ENCODE measurements around the gene CEP170B.
"Not testable (repeated sequence)": the region's sequence is repeated elsewhere in the genome, so short reads cannot be mapped to it uniquely, and the experiment has no call there.

CEP170B gene

DNA sequence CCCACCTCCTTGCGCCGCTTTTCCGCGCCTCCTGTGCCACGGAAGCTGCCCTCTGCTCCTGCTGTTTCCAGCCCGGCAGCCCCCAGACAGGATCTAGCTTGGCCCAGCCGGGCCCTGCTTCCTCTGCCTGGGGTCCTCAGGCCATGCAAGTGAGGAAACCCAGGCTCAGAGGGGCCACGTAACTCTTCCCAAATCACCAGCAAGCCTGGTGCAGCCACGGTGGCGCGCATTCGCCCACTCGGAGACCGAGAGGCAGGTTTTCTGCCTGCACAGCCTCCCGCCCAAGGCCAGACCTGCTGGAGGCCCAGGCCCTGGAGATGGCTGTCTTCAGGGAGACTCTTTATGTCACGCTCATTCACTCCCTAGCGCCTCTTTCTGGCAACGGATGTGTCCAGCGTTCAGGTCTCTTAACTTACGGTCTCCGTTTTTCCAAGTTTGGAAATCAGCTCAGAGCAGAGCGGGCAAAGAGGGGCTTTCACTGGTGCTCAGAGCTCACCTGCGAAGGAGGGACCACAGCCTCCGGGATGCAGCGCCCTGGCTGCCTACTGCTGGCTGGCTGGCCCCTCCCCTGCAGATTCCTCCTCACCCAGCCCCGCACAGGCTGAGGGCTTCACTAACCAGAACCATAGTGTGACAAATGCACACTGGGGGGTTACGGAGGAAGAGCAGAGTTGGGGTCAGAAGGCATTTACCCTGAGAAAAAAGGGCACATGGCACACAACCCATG, 20.6 kb upstream of the CEP170B start:
- no peak for DNase-seq

DNA sequence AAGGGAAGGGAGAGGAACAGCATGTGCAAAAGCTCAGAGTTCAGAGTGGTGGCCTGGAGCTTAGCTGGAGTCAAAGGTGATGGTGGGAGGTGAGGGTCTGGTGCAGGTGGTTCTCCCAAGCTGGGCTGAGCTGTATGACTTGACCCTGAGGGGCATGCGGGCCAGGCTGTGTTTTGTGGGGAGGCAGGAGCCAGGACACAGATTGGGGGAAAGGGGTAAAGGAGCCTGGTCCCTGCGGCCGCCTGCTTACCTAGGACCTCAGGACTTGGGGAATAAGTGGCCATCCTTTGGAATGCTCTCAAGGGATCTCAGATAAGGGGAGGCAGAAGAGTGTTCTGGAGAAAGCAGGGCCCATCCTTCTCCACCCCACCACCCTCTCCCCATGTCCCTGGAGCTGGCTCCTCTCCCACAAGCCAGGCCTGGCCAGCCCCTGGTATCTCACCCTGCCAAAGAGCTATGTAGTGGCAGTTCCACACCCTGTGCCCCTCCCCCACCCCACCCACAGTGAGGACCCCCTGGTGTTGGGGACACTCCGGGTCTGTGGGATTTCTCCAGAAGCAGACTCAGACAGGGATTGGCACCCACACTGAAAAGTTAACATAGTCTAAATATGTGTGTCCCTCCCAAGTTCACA, 19.9 kb upstream of the CEP170B start:
- DNase-seq, result no peak

DNA sequence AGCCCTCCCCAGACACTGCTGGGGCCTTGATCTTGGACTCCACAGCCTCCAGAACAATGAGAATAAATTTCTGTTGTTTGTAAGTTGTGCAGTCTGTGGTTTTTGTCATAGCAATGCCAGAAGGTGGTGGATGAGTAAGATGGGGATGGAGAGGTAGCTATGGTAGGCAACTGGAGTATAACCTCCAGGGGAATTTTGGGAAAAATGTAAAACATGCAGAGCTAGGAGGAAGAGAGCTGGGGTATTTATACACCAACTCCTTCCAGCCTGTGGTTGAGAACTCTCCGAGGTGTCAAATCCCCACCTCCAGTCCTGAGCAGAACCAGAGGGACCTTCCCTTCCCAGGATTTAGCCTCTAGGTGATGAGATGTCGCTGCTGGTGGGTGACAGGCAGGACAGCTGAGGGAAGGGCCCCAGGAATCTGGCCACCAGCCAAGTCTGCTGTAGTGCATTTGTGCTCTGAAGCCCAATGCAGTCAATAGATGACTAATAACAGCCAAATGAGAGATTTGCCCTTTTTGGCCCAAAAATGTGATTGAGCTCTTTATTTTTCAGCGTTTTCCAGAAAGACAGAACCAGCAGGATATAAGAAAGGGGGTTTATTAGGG, 19.1 kb upstream of the CEP170B start:
- no peak for DNase-seq

DNA sequence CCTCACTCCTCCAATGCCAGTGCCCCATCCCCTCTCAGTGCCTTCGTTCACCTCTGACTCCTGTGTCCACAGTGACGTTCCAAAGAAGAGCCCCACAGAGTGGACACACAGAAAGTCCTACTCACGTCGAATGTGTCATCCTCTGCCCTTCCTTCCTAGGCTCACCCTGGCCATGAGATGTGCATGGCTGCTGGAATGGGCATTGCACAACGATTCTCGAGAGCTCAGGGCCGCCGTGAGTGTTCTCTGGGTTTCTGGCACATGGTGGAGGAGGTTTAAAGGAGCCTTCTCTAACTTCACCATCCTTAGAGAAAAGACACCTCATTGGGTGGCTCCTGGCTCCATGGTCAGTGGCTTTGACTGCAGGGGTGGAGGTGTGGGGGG, 12.8 kb upstream of the CEP170B start:
- no peak for DNase-seq

DNA sequence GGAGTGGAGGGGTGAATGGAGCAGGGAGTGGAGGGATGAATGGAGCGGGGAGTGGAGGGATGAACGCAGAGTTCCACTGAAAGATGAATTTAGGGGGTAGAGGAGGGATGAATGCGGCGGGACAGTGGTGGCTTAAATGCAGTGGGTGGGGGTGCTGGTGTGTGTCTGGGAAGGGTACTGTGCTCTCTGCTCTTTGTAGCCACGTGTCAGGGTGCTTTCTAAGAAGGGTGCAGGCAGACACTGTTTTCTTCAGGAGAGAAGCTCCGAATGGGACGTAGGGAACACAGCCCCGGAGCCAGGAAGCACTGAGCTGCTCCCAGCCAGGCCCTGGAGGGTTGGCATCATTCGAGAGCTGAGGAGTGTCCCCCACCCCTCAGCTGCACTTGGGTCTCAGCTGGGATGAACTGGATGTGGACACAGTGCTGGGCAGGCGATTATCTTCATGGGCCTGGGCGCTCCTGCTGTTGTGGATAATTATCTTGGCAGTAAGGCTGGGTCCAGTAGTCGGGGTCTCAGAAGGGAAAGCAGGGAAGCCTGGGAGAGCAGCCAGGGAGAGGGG, 9.5 kb upstream of the CEP170B start:
- no peak for DNase-seq

DNA sequence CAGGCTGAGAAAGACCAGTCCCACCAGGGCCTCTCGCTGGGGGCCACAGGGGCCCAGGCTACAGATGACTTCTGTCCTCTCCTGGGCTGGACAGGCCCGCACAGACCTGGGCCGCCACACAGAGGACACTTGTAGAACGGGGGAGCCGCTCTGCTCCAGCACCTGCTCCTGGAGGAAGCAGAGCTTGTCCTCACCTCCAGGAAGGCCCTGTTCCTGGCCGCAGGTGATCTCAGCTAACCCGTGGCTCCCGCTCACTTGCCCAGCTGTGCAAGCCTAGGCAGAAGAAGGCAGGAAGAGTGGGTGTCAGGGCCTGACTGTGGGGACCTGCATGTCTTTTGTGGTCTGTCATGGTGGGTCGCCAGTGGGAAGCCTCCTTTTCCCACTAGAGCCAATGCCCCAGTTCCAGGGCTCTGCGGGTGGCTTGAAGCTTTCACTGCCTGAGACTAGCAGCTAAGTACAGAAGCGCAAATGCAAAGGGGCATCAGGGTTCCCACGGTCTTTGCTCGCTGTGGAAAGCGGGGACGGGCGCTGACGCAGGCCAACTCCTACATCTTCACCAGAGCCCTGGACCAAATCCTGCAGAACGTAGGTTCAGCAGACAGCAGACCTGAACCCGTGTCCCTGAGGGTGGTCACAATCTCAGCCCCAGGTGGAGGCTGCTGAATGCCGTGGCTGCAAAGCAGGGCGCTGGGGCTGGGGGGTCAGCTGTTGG, 8.8 kb upstream of the CEP170B start:
- DNase-seq, result no peak

DNA sequence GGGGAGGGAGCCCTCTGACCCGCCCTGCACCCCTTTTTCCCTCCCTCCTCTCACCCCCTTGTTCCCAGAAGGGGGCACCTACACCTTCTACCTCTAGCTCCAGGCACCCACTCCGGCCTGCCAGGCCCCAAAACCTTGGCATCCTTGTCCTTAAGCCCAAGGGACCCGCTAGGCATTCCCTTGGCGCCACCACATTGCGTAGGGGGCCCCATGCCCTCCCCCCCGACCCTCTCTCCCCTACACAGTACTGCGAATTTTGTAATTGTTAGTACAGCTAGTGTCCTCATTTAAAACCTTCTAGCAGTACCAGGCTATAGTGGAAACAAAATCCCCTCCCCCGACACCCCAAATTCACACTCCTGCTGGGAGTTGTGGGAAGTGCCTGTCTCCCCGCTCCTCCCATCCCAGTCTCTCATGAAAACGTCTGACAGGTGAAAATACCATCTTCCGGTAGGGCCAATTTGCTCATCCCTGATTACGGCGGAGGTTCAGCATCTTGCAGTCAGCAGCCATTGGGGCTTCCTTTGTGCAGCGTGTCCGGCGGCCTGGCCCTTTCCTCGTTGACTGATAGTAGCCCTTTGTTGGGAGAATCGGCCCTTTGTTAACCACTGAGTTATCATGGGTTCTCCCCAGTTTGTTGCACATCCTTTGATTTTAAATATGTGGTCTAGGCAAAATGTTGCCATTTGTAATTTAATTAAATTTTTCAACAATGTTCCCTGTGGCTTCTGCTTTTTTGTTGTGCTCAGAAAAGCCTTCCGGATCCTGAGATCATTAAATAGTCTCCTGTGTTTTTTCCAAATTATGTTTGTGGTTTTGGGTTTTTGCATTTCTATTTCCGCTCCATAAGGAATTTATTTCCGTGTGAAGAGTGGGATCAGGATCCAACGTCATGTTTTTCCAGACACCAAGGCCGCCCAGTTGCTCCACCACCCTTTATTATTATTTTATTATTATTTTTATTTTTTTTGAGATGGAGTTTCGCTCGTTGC, 7.9 kb upstream of the CEP170B start:
- no peak for DNase-seq

DNA sequence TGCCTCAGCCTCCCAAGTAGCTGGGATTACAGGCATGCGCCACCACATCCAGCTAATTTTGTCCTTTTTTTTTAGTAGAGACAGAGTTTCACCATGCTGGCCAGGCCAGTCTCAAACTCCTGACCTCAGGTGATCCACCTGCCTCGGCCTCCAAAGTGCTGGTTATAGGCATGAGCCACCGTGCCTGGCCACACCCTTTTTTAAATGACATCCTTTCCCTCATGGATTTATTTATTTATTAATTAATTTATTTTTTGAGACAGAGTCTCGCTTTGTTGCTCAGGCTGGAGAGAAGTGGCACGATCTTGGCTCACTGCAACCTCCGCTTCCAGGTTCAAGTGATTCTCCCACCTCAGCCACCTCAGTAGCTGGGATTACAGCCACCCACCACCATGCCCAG, 7.1 kb upstream of the CEP170B start:
- DNase-seq, result not testable (repeated sequence)

DNA sequence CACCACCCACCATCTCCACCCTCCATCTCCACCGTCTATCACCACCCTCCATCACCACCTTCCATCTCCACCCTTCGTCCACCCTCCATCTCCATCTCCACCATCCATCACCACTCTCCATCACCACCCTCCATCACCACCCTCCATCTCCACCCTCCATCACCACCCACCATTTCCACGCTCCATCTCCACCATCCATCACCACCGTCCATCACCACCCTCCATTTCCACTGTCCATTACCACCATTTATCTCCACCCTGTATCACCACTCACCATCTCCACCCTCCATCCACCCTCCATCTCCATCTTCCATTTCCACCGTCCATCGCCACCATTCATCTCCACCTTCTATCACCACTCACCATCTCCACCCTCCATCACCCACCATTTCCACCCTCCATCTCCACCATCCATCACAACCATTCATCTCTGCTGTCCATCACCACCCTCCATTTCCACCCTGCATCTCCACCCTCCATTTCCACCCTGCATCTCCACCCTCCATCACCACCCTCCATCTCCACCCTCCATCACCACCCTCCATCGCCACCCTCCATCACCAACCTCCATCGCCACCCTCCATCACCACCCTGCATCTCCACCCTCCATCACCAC, 6.1 kb upstream of the CEP170B start:
- DNase-seq, result no peak

DNA sequence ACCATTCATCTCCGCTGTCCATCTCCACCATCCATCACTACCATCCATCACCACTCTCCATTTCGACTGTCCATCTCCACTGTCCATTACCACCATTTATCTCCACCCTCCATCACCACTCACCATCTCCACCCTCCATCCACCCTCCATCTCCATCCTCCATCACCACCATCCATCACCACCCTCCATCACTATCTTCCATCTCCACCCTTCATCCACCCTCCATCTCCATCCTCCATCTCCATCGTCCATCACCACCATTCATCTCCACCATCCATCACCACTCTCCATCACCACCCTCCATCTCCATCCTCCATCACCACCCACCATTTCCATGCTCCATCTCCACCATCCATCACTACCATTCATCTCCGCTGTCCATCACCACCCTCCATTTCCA, 5.2 kb upstream of the CEP170B start:
- DNase-seq, result no peak

DNA sequence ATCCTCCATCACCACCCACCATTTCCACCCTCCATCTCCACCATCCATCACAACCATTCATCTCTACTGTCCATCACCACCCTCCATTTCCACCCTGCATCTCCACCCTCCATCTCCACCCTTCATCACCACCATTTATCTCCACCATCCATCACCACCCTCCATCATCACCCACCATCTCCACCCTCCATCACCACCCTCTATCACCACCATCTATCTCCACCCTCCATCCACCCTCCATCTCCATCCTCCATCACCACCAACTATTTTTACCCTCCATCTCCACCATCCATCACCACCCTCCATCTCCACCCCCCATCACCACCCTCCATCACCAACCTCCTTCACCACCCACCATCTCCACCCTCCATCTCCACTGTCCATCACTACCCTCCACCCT, 4.7 kb upstream of the CEP170B start:
- no peak for DNase-seq

DNA sequence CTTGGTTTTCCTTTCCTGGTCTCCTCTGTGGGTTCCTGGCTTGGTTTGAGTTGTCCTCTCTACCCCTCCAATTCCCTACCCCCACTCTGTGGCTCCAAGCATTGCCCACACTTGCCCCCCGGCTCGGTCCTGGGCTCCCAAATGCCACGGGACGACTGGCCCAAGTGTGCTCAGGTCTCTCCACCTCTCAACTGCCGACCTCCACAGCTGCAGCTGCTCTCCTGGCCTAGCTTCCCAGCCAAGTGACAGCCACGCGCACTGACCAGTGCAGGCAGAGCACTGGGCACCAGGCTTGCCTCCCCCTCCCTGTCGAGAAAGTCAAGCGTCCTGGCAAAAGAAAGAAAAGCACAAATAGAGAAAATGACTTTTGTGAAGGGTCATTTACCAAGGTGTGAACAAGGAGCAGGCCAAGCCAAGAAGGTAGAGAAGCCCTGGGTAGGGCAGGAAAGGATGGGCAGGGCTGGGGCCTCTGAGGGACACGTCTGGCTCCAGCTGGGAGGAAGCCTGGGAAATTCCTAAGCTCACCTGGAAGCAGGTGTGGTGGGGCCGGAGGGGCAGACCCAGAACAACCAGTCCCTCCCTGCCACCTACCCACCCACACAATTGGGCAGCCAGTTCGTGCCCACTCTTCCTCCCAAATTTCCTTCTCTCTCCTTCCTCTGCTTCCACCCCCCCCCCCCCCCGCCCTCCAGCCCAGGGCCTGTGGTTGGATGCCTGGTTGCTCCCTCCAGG, 1.8 kb upstream of the CEP170B start:
- DNase-seq, result no peak

DNA sequence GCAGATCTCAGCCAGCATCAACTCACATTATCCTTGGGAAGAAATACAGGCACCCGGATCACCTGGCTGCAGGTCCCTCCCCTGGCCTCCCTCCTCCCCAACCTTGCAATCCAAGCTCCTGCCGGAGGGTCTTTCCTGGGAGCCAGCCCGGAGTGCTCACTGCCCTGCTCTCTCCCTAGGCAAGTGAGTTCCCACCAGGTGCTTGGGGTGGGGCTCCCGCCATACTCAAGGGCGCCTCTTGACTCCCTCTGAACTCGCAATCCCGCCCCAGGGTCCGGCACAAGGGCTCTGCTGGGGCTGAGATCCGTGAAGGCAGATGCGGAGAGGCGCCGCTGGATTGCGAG, 1.2 kb upstream of the CEP170B start:
- DNase-seq, result no peak

DNA sequence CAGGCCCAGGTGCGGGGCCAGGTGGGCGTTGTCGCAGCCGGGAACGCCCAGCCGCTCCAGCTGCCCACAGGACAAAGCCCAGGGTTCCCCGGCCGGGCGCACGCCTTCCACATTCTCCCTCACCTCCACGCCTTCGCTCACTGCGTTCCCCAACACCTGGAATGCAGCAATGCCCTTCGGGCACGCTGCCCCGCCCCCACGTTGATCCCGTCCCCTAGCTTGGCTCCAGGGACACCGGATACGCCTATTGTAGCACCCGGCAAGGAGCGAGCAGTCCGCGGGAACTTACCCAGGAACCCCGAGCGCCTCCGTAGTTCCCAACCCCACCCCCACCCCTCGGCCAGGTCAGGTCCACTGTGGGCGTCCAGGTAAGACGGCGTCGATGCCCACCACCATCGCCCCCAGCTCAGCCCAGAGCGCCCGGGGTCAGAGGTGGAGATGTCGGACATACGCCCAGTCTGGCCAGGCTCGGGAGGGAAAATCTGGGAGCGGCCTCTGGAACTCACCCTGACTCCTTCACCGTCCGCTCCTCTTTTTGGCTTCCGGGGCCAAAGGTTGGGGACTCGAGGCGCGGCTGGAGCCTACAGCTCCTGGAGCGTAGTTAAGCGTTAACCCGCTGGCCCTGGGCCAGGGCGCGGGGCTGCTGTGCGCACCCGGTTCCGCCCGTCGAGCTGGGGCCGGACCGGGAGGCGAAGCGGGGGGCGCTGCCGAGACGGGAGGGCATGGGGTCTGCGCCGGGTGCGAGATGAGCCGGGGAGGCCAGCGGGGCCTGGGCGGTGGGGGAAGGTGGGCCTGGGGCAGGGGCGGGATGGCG, 594 bp upstream of the CEP170B start:
- no peak for DNase-seq

DNA sequence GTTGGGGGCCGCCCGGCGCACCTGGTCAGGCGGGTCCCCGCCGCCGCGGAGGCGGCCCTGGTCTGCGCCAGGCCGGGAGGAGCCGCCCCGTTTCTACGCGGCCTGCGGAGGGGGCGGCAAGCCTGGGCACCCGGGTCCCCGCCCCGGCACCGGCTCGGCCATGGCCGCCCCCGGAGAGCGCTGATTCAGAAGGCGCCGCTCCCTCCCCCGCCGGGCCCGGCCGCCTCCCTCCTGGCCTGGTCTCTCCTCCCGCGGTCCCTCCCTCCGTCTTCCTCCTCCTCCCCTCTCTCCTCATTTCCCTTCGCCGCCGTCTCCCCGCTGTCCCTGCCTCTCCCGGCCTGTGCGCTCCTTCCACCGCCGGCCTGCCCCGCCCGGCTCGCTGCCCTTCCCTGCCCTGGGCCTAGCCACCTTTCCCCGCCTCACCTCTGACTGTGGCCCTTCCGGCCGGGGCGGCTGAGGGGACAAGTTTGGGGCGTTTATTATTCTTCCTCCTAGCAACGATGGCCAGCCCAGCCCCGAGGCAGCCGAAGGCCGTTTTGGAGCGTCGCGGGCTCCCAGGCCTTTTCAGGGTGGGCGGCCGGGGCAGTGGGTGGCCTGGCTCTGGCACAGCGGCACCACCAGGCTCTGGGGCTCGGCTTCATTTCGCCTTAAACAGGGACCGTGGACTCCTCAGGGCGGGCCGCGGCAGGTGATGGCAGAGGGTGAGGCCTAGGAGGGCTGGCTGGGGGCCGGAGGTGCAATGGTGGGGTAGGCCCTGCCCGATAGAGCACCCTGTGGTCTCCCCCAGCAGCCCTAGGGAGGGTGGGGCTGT, 768 bp downstream of the CEP170B start:
- peak; percentile 44 for DNase-seq

DNA sequence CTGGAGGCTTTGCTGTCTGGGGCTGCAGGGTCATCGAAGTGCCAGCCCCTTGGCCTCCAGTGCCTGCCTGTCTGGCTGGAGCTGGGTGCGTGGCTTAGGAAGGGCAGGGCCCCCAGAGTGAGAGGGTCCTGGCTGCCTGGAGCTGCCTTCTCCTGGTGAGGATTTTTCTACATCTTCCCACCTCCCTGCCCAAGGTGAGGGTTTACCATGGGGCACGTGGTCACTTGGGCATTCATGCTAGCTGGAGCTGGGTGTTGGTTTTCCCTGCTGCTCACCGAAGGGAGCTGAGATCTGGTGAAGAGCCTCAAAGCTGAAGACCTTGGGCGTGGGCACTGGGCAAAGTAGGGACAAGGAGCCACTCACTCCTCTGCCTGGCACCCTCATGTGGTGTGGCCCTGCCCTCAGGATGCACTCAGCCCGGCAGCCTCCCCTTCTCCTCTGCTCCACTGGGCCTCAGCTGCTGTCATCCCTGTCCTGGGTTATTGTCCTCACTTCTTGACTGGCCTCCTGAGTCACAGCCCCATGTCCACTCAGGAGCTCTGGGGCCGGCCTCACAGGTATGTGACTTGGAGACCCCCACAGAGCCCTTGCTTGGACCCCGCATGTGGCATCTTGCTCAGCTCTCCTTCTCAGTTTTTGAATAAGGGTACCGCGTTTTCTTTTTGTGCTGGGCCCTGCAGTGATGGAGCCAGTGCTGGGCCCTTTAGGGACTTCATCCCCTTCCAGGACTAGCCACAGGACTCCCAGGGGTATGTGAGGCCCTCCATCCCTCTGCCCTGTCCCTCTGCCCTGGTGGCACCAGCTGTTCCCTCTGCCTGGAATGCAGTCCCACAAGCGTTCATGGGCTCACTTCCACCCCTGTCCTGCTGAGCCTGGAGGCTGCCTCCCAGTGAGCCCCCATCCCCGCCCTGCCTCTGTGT, 1.6 kb downstream of the CEP170B start:
- DNase-seq, result no peak

DNA sequence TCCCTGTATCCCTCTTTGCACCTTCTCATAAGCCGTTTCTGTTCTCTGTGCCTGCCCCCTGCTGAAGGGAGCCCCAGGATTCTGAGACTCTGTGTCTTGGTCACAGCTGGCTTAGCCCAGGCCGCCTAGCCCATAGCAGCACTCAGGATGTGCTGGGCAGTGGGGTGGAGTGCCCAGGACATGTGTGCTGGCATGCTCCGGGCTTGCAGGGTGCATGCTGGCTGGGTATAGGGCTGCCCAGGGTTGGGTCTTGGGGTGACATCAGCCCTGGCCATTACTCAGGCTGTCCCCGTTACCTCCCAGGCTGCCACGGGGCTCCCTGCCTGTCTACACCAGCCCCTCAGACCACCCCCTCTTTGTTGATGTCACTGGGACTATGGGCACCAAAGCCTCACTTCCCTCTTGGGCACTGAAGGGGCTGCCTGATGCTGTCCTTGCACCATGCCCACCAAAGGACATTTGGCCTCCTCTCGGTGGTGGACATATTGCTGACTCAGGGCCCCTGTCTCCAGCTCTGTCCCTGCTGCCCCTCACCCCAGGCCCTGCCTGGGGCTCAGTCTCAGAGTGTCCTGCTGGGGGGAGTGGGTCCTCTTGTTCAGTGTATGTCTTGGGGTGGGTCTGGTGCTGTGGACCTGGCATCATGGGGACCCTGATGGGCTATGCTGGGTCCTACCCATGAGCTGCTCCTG, 2.4 kb downstream of the CEP170B start:
- no peak for DNase-seq
